Mucosa of descending colon (tissue), 3 donors: ENCODE measurements around the gene LYSET. TPM values are rescaled to one million over a fixed set of nuclear protein-coding genes. Genes with fewer than 3 reads are reported as not detected.
A peak's percentile ranks its signal among the peaks of the same experiment; 100 is the strongest.
"Not testable (repeated sequence)": the region's sequence is repeated elsewhere in the genome, so short reads cannot be mapped to it uniquely, and the experiment has no call there.

Experiments
- ATAC-seq: fragments of 200-7000 bp; cut with Tn5 transposase; one replicate; pipeline ENCODE4 v1.9.1; 2020; ENCODE audit warnings: mild to moderate bottlenecking, moderate library complexity
- DNase-seq, 3 donors: peaks; one replicate each; pipeline ENCODE4 v3.0.0-alpha.2; 2020
- H3K36me3 ChIP-seq: fragments of 200-600 bp; one replicate; pipeline ENCODE4 v1.8.0; 2021; ENCODE audit warnings: low read depth, mild to moderate bottlenecking
- H3K4me1 ChIP-seq: fragments of 200-600 bp; one replicate; pipeline ENCODE4 v1.8.0; 2021; ENCODE audit warnings: low read depth, mild to moderate bottlenecking
- H3K4me3 ChIP-seq: fragments of 200-600 bp; one replicate; pipeline ENCODE4 v1.8.0; 2021; ENCODE audit warnings: mild to moderate bottlenecking
- H3K9me3 ChIP-seq: fragments of 200-600 bp; one replicate; pipeline ENCODE4 v1.8.0; 2021; ENCODE audit warnings: mild to moderate bottlenecking
- intact Hi-C, 2 donors: fragments of 100-400 bp; cut with DNase I in 1 of 2; cut with micrococcal nuclease in 1 of 2; formaldehyde crosslinking; loops; one replicate each; pipeline versions ENCODE4 v1.11.0 to v1.11.1; 2022; cut with DNase I, micrococcal nuclease
- total RNA-seq, 3 donors: library from RNA; stranded (reverse); fragmentation: NEBNext Ultra II Directional in 2 of 3; extraction: Animal tissue kit (Norgen Biotek cat#: 25700) in 2 of 3; gene quantifications; one replicate each; pipeline versions ENCODE4 v1.2.1 to v1.2.4, GENCODE V29; 2021 to 2023
- TF ChIP-seq, protein P1 (sequence below): fragments of 200-600 bp; IDR thresholded peaks from one replicate; pipeline ENCODE4 v1.8.0; 2022; ENCODE audit warnings: antibody characterized with exemption, mild to moderate bottlenecking
- donor health status: DM: no; HTN: no; CAD: no; lungs with moderate emphysema.
- donor health status: DM: no; HTN: no; CAD: no.
- donor health status: DM: no; HTN: yes; CAD: no.

LYSET gene
- total RNA-seq, 3 donors from 2014 or later, result 29.0 to 35.0 (median 33.2) TPM

DNA sequence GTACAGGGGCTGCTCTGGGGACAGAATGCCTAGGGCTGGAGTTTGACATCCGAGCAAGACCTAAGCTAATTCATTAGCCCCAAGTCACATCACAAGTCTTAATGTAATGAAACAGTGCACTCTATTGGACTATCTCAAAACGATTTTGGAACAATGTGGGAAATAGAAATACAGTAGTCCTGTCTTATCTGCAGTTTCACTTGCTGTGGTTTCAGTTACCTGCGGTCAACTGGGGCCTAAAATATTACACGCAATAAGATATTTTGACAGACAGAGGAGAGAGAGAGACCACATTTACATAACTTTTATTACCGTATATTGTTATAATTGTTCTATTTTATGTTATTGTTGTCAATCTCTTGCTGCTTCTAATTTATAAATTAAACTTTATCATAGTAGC is 21.6 kb upstream of the LYSET start:
- H3K4me1 ChIP-seq, result no peaks in the 10 kb centered on the region
- no peaks in the 10 kb centered on the region for H3K36me3 ChIP-seq
- H3K9me3 ChIP-seq, result no peaks in the 10 kb centered on the region
- TF ChIP-seq, protein P1, sequence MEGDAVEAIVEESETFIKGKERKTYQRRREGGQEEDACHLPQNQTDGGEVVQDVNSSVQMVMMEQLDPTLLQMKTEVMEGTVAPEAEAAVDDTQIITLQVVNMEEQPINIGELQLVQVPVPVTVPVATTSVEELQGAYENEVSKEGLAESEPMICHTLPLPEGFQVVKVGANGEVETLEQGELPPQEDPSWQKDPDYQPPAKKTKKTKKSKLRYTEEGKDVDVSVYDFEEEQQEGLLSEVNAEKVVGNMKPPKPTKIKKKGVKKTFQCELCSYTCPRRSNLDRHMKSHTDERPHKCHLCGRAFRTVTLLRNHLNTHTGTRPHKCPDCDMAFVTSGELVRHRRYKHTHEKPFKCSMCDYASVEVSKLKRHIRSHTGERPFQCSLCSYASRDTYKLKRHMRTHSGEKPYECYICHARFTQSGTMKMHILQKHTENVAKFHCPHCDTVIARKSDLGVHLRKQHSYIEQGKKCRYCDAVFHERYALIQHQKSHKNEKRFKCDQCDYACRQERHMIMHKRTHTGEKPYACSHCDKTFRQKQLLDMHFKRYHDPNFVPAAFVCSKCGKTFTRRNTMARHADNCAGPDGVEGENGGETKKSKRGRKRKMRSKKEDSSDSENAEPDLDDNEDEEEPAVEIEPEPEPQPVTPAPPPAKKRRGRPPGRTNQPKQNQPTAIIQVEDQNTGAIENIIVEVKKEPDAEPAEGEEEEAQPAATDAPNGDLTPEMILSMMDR, result no peak
- intact Hi-C loops, result no loop called here
- DNase-seq, result no peak
- no peak overlapping the region for H3K4me3 ChIP-seq
- no peak for ATAC-seq

DNA sequence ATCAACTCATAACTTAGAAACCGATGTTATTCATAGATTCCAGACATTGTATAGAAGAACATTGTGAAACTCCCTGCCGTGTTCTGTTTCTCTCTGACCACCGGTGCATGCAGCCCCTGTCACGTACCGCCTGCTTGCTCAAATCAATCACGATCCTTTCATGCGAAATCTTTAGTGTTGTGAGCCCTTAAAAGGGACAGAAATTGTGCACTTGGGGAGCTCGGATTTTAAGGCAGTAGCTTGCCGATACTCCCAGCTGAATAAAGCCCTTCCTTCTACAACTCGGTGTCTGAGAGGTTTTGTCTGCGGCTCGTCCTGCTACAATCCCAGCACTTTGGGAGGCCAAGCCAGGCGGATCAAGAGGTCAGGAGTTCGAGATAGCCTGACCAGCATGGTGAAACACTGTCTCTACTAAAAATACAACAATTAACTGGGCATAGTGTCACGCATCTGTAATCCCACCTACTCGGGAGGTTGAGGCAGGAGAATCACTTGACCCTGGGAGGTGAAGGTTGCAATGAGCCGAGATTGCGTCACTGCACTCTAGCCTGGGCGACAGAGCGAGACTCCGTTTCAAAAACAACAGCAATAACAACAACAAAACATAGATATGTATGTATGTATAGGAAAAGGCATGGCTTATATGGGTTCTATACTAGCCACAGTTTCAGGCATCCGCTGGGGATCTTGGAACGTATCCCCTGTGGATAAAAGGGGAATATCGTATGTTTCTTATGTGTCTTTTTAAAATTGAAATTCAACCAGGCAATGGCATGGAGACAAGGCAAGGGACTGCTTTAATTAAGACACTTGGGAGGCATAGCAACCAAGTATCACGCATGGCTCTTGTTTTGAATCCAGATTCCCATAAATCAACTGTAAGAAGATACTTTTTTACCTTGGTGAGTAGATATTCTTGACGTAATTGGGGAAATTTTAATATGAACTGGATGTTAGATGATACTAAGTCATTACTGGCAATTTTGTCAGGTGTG is 19.5 kb upstream of the LYSET start:
- not testable (repeated sequence) for DNase-seq

DNA sequence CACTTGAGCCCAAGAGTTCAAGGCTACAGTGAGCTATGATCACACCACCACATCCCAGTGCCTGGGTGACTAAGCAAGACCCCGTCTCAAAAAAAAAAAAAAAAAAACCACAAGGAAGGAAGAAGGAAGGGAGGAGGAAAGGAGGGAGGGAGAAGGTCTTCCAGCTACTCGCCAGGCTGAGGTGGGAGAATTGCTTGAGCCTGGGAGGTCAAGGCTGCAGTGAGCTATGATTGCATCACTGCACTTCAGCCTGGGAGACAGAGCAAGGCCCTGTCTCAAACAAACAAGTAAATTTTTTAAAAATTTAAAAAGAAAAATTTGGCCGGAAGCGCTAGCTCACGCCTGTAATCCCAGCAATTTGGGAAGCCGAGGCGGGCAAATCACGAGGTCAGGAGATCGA is 16.5 kb upstream of the LYSET start:
- ATAC-seq, H3K9me3 ChIP-seq, H3K4me1 ChIP-seq, H3K36me3 ChIP-seq, intact Hi-C loops, H3K4me3 ChIP-seq, DNase-seq: not testable (repeated sequence)

More for the DNA sequence above, 19.5 kb upstream of the LYSET start:
- ATAC-seq, H3K9me3 ChIP-seq, H3K4me1 ChIP-seq, H3K4me3 ChIP-seq, intact Hi-C loops, H3K36me3 ChIP-seq: not testable (repeated sequence)

DNA sequence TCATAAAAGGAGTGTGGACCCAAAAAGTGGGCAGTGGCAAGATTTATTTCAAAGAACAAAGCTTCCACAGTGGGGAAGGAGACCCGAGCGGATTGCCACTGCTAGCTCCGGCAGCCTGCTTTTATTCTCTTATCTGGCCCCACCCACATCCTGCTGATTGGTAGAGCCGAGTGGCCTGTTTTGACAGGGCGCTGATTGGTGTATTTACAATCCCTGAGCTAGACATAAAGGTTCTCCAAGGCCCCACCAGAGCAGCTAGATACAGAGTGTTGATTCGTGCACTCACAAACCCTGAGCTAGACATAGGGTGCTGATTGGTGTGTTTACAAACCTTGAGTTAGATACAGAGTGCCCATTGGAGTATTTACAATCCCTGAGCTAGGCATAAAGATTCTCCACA is 15.5 kb upstream of the LYSET start:
- DNase-seq, H3K4me1 ChIP-seq, H3K4me3 ChIP-seq, intact Hi-C loops, H3K9me3 ChIP-seq, H3K36me3 ChIP-seq, ATAC-seq: not testable (repeated sequence)

DNA sequence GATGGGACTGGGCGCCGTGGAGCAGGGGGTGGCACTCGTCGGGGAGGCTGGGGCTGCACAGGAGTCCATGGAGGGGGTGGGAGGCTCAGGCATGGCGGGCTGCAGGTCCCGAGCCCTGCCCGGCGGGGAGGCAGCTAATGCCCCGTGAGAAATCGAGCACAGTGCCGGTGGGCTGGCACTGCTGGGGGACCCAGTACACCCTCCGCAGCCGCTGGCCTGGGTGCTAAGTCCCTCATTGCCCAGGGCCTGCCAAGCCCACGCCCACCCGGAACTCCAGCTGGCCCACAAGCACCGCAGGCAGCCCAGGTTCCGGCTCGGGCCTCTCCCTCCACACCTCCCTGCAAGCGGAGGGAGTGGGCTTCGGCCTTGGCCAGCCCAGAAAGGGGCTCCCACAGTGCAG is 15.0 kb upstream of the LYSET start:
- DNase-seq, H3K4me1 ChIP-seq, ATAC-seq, intact Hi-C loops, H3K9me3 ChIP-seq, H3K36me3 ChIP-seq, H3K4me3 ChIP-seq: not testable (repeated sequence)

DNA sequence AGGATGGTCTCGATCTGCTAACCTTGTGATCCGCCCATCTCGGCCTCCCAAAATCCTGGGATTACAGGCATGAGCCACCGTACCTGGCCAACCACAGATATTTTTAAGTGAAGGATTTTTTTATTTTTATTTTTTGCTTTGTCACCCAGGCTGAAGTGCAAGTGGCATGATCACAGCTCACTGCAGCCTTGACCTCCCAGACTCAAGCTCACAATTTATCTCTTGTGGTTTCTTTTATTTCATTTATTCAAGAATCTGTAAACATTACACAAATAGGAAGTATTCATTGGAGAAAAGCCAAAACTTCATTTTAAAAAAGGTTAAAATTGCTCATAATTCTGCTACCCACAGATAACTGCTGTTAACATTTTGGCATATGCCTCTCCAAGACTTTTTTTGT is 13.7 kb upstream of the LYSET start:
- peaks cover 5% of the 10 kb centered on the region for H3K4me1 ChIP-seq
- H3K4me3 ChIP-seq, result no peak overlapping the region
- ATAC-seq, result no peak
- no peak for DNase-seq
- intact Hi-C loops, result no loop called here
- H3K36me3 ChIP-seq, result no peaks in the 10 kb centered on the region
- no peaks in the 10 kb centered on the region for H3K9me3 ChIP-seq
- TF ChIP-seq, protein P1, result no peak

DNA sequence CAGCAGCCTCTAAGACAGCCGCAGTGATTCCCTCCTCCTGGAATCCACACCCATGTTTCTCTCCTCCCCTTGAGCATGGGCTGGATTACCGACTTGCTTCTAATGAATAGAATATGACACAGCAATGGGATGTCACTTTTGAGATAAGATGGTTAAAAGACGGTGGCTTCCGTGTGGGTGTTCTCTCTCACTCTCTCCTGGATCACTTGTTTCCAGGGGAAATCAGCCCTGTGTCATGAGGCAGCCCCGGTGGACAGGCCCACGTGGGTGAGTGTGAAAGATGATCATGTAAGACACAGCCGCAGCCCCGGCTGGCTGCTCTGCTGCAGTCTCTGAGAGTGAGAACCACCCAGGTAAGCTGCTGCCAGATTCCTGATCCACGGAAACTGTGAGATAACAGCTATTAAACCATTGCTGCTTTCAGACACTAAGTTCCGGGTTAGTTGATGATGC is 11.1 kb upstream of the LYSET start:
- peak; percentile 66 for ATAC-seq

DNA sequence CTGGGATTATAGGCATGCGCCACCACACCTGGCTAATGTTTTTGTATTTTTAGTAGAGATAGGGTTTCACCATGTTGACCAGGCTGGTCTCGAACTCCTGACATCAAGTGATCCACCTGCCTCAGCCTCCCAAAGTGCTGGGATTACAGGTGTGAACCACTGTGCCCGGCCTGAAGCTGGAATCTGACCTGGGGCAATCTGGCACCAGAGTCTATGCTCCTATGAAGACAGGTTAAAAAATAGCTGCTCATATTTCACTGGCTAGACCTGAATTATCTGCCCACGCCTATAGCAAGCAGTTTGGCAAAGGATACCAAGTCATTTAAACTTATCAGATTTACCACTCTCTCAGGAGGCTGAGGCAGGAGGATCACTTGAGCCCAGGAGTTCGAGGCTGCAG is 10.4 kb upstream of the LYSET start:
- H3K36me3 ChIP-seq, H3K4me1 ChIP-seq, DNase-seq, H3K9me3 ChIP-seq, H3K4me3 ChIP-seq, intact Hi-C loops, ATAC-seq: not testable (repeated sequence)

More for the DNA sequence above, 11.1 kb upstream of the LYSET start:
- Histone ChIP-seq H3K36me3 (no peaks in the 10 kb centered on the region), H3K9me3 (no peaks in the 10 kb centered on the region), H3K4me1 (peaks cover 5% of the 10 kb centered on the region), H3K4me3 (no peak overlapping the region)
- no peak for DNase-seq
- intact Hi-C loops, result no loop called here
- TF ChIP-seq, protein P1, result no peak
